Prostate gland (tissue), 2 donors: Measurements from ENCODE around the gene UBXN2A.

Experiments
- POLR2AphosphoS5 ChIP-seq: sonication (generic); formaldehyde crosslinking; IDR thresholded peaks from one replicate; pipeline ENCODE4 v1.6.1; 2017; ENCODE audit warnings: antibody characterized with exemption
- TF ChIP-seq, protein P1 (sequence below), 4 experiments: fragments of 200-600 bp in 2 of 4; fragments of 450-650 bp in 2 of 4; sonication (generic) in 2 of 4; IDR thresholded peaks; 1 replicate in 3 of 4; 2 replicates in 1 of 4; pipeline ENCODE4 v1.5.1; 2016 to 2019; ENCODE audit warnings: antibody characterized with exemption in 4 of 4, mild to moderate bottlenecking in 2 of 4, moderate library complexity in 2 of 4

DNA sequence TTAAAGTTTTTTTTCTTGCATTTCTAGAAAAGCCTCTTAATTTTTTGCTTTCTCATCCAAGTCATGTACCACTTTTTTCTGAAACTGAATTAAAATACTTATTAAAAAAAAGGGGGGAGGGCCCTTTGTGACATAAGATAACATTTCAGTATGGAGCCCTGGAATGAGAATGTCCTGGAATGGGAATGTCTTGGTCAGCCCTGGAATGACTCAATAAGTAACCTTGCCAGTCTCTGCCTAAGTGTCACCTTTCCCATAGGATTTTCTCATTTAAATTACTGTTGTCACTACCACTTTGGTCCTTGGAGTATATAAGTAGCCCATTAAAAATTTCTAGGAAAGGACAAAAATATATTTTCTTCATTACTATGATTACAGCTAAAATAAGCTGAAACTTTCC, 4.7 kb downstream of the UBXN2A start:
- TF ChIP-seq, protein P1, sequence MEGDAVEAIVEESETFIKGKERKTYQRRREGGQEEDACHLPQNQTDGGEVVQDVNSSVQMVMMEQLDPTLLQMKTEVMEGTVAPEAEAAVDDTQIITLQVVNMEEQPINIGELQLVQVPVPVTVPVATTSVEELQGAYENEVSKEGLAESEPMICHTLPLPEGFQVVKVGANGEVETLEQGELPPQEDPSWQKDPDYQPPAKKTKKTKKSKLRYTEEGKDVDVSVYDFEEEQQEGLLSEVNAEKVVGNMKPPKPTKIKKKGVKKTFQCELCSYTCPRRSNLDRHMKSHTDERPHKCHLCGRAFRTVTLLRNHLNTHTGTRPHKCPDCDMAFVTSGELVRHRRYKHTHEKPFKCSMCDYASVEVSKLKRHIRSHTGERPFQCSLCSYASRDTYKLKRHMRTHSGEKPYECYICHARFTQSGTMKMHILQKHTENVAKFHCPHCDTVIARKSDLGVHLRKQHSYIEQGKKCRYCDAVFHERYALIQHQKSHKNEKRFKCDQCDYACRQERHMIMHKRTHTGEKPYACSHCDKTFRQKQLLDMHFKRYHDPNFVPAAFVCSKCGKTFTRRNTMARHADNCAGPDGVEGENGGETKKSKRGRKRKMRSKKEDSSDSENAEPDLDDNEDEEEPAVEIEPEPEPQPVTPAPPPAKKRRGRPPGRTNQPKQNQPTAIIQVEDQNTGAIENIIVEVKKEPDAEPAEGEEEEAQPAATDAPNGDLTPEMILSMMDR (IDR thresholded peaks at IDR 0.05) = no peak
- TF ChIP-seq POLR2AphosphoS5 = no peak
